ENCODE measurements around the gene REG1B. TPM values are rescaled to one million over a fixed set of nuclear protein-coding genes. Genes with fewer than 3 reads are reported as not detected.

Gene REG1B
- not detected for polyA plus RNA-seq (ENCODE audit: insufficient read length)

- no peak for DNase-seq (ENCODE audit: low read depth)
Observed at GRCh38 chr2:79087785-79088364, at the start of gene REG1B. TSS of gene REG1B (minus strand) at chr2:79087993. CDS start at chr2:79087612, 381 bp downstream.

- DNase-seq (ENCODE audit: low read depth) = no peak
Observed at GRCh38 chr2:79131687-79132086, 43.9 kb upstream of the REG1B start.

- DNase-seq (ENCODE audit: low read depth) = no peak
Observed at GRCh38 chr2:79129804-79130203, 42.0 kb upstream of the REG1B start.

- no peak for DNase-seq (ENCODE audit: low read depth)
Observed at GRCh38 chr2:79129260-79129659, 41.5 kb upstream of the REG1B start.

GRCh38 chr2:79128406-79128805 lies 40.6 kb upstream of the REG1B start:
- no peak for DNase-seq (ENCODE audit: low read depth)

- DNase-seq (ENCODE audit: low read depth) = no peak
Observed at GRCh38 chr2:79125721-79125985, 37.9 kb upstream of the REG1B start.

GRCh38 chr2:79124907-79125720 lies 37.3 kb upstream of the REG1B start:
- no peak for DNase-seq (ENCODE audit: low read depth)

GRCh38 chr2:79122676-79123075 lies 34.9 kb upstream of the REG1B start:
- no peak for DNase-seq (ENCODE audit: low read depth)

- no peak for DNase-seq (ENCODE audit: low read depth)
Observed at GRCh38 chr2:79120194-79120713, 32.5 kb upstream of the REG1B start, which contains the start of gene REG1A. TSS of gene REG1A (plus strand) at chr2:79120488. CDS start at chr2:79120862, 374 bp downstream.

- no peak for DNase-seq (ENCODE audit: low read depth)
Observed at GRCh38 chr2:79116997-79117928, 29.5 kb upstream of the REG1B start.

- no peak for DNase-seq (ENCODE audit: low read depth)
Observed at GRCh38 chr2:79114797-79115494, 27.2 kb upstream of the REG1B start.

- DNase-seq (ENCODE audit: low read depth) = no peak
Observed at GRCh38 chr2:79112269-79112668, 24.5 kb upstream of the REG1B start.

- no peak for DNase-seq (ENCODE audit: low read depth)
Observed at GRCh38 chr2:79105259-79105658, 17.5 kb upstream of the REG1B start.

GRCh38 chr2:79103214-79103613 lies 15.4 kb upstream of the REG1B start:
- DNase-seq (ENCODE audit: low read depth) = no peak

- no peak for DNase-seq (ENCODE audit: low read depth)
Observed at GRCh38 chr2:79101024-79101423, 13.2 kb upstream of the REG1B start.

- no peak for DNase-seq (ENCODE audit: low read depth)
Observed at GRCh38 chr2:79100285-79100684, 12.5 kb upstream of the REG1B start.

- DNase-seq (ENCODE audit: low read depth) = no peak
Observed at GRCh38 chr2:79099140-79099686, 11.4 kb upstream of the REG1B start.

- no peak for DNase-seq (ENCODE audit: low read depth)
Observed at GRCh38 chr2:79097843-79098242, 10.1 kb upstream of the REG1B start.

GRCh38 chr2:79090693-79091092 lies 2.9 kb upstream of the REG1B start:
- no peak for DNase-seq (ENCODE audit: low read depth)

- no peak for DNase-seq (ENCODE audit: low read depth)
Observed at GRCh38 chr2:79086255-79086654, 1.5 kb downstream of the REG1B start.

GRCh38 chr2:79085382-79085781 lies 2.4 kb downstream of the REG1B start:
- no peak for DNase-seq (ENCODE audit: low read depth)
